GM18508 (cell line): ENCODE data around the gene PGAP3.
"Not testable (repeated sequence)": the region's sequence is repeated elsewhere in the genome, so short reads cannot be mapped to it uniquely, and the experiment has no call there.

ENCODE experiments used
- ATAC-seq: cut with Tn5 transposase; IDR thresholded peaks from one replicate; pipeline ENCODE4 v1.9.1; 2021; ENCODE audit warnings: moderate number of reproducible peaks; ENCODE audit not compliant: insufficient read depth, unreplicated experiment

Gene PGAP3

DNA sequence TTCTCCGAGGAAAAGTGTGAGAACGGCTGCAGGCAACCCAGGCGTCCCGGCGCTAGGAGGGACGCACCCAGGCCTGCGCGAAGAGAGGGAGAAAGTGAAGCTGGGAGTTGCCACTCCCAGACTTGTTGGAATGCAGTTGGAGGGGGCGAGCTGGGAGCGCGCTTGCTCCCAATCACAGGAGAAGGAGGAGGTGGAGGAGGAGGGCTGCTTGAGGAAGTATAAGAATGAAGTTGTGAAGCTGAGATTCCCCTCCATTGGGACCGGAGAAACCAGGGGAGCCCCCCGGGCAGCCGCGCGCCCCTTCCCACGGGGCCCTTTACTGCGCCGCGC lies 11.9 kb upstream of the PGAP3 start, which contains the start of gene ERBB2:
ERBB2 (plus strand) TSS at position 247 of the 330 bp plus-strand sequence. CDS start 175 bp downstream, outside the sequence.
- no peak for ATAC-seq

DNA sequence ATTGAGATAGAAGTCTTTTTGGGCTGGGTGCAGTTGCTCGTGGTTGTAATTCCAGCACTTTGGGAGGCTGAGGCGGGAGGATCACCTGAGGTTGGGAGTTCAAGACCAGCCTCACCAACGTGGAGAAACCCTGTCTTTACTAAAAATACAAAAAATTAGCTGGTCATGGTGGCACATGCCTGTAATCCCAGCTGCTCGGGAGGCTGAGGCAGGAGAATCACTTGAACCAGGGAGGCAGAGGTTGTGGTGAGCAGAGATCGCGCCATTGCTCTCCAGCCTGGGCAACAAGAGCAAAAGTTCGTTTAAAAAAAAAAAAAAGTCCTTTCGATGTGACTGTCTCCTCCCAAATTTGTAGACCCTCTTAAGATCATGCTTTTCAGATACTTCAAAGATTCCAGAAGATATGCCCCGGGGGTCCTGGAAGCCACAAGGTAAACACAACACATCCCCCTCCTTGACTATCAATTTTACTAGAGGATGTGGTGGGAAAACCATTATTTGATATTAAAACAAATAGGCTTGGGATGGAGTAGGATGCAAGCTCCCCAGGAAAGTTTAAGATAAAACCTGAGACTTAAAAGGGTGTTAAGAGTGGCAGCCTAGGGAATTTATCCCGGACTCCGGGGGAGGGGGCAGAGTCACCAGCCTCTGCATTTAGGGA lies 11.4 kb upstream of the PGAP3 start:
- ATAC-seq: not testable (repeated sequence)

DNA sequence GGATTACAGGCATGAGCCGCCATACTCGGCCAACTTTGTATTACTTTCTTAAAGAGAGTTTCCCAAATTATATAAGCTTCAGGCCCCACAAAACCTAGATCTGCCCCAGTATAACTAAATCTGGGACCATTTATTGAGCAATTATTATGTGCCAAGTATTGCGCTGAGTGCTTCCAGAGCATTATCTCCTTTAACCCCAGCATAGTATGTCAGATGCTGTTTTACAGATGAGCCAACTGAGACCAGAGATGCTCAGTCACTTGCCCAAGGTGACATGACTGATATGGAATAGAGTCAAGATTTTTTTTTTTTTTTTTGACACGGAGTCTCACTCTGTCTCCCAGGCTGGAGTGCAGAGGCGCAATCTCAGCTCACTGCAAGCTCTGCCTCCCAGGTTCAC lies 10.1 kb upstream of the PGAP3 start:
- ATAC-seq: no peak

DNA sequence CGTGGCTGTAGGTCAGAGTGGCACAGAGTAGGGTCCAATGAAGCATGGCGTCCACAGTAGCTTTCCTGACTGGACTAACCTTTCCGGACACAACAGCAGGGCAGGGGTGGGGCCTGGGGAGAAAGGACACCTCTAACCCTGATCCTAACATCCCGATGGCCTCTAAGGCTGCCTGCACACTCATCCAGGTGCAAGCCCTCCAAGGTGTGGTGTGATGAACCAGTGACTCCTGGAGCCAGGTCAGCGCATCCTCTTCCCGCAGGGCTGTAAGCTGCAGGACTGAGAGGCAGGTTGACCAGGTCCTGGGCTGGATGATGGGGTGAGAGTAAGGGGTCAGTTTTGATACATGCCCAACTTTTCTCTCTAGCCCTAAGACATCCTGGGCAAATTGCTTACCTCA lies 8.9 kb upstream of the PGAP3 start:
- ATAC-seq: no peak

DNA sequence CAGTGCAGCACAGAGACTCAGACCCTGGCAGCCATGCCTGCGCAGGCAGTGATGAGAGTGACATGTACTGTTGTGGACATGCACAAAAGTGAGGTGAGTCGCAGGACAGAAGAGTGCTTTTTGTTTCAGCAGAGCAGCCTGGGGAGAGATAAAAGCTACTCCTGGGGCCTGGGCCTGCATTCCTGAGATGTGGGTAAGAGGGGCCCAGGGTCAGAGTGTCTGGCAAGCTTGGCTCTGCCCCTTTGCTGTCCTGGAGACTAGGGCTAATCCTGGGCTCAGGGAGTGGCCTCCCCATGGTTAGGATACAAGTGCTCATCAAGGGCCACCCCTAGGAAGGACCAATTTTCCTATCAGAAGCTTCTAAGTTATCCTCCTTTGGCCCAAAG lies 7.2 kb upstream of the PGAP3 start:
- no peak for ATAC-seq

DNA sequence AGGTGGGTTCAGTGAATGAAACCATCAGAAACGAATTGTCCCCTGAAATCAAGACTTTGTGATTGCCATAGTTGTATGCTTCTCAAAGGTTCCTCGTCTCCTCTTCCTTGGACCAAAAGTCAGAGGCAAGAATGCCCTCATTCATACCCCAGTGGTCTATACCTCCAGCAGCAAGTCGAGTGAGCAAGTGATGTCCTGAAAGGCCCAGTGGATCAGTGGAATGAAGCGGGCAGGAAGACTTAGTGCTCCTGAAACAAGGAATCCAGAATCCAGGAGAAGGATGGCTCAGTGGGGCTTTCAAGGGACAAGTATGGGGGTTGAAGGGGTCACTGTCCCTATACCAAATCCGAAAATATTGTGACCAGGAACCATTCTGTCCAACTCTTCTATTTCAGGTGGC lies 6.7 kb upstream of the PGAP3 start:
- ATAC-seq: no peak

DNA sequence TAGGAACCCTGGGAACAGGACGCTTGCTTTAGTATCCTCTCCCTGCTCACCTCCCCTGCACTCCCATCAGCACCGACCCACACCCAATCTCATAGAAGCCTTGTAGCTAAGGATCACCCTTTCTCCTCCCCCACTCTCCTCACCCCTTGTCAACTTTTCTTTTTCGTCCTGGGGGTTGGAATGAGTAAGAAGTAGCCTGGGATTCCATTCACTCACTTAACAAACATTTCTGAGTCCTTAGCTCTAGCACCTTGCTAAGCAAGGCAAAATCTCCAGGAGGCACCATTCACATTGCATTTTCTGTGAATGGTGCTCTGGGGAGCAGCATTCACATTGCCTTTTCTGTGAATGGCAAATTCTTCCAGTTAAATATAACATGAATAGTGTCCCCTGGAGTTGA lies 1.1 kb upstream of the PGAP3 start:
- no peak for ATAC-seq

DNA sequence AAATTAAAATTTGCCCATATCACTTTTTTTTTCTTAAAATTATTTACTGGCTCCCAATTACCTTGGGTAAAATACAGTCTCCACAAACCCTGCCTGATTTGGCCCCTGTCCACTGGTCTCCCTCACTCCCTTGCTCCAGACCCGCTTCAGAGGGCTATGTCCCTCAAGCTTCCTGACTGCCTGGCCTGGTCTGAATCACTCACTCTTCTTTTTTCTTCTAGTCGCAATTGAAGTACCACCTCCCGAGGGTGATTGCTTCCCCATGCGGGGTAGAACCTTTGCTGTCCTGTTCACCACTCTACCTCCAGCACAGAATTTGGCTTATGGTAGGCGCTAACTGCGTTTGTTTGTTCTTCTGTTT lies 598 bp upstream of the PGAP3 start:
- no peak for ATAC-seq

DNA sequence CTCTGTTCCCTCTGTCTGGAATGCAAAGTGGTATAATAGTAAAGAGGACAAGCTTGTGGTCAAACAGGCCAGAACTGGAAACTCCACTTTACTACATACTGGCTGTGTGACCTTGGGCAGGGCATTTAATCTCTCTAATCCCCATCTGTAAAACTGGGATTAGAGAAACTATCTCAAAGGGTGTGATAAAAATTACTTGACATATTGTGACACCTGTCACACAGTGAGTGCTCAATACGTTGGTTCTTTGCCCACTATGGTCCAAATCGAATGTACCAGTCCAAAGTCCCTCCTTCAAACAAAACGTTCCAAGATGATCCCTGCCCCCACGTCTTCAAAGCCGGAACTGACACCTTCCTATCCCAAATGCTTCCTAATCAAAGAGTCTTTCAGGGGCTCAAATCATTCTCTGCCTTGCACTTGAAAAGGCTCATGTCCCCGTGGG lies 734 bp downstream of the PGAP3 start:
- no peak for ATAC-seq

DNA sequence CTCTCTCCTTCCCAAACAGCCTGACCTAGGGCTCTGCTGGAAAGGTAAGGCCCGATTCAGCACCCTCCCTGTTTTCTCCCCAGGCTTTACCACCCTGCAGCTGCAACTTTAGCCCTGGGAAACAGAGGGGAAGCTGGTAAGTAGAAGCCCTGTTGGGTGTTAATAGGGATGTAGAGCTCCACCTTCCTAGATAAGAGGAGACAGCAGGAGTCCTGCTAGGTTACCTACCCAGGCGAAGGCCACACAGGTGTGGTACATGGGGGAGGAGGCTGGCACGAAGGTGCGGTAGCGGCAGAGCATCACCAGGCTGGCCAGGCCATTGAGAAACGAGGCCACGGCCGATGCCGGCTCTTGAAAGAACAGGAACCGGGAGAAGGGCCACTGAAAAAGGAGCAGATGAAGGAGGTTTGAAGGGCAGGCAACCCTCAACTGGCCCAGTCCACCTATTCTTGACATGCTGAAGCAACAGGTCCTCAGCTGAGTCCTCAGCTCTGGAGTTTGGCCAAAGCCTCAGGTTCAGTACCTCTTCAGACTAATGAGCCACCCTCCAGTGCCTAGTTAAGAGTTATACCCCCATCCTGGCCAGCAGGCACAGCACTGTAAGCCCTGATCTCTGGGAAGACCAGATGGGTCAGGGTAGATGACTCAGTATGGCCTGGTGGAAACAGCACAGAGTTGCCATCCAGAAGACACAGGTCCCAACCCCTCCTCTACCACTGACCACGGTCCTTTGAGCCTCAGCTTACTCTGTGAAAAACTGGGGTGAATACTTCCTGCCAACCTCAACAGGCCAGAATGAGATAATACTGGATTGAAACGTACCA lies 3.3 kb downstream of the PGAP3 start:
- ATAC-seq: no peak

DNA sequence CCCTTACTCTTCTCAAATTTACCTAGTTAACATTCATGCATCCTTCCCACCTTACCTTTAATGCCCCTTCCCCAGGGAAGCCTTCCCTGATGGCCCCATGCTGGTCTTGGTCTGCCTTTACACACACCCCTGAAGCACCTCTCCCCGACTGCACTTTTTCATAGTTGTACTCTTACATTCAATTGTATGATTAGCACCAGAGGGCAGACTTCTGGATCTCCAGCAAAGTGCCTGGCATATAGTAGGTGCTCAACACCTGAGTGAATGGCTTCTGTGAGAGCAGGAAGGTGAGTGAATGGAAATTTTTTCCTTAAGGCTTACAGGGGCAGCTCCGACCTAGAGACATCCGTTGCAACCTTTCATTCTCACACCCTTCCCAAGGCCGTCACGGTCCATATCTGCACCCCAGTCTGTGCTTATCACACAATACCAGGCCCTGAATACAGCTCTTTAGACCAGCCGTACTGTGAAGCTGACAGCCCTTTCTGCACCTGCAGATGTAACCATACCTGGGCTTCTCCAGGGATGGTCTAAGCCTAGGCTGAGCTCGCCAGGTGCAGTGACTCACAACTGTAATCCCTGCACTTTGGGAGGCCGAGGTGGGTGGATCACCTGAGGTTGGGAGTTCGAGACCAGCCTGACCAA lies 4.4 kb downstream of the PGAP3 start:
- ATAC-seq: no peak

DNA sequence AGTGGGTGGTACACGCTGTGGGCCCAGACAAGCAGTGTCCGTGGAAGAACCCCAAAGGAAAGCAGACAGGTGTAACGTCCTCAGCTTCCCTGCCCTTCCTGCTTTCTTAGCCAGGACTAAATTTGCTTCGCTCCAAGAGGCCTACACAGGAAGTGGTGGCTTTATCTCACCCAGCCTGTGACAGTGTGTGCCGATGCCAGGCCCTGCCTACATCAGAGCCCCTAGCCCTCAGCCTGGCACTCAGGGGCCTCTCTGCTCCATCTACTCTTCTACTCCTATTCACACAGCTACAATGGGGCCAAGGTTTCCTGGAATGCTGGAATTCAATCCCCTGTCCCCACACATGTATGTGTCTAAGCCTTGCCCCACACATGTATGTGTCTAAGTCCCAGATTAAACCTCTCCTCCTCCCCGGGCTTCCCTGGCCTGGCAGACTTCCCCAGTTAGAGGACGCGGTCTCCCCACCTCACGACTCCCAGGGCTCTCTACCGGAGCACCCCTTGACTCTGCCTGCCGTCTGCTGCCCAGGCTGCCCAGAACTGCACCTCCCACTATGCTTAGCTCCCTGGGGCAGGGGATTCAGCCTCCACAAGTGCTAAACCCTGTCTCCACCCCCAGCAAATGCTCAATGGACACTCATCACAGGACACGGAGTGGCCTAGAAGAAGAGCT lies 8.2 kb downstream of the PGAP3 start:
- ATAC-seq: no peak

DNA sequence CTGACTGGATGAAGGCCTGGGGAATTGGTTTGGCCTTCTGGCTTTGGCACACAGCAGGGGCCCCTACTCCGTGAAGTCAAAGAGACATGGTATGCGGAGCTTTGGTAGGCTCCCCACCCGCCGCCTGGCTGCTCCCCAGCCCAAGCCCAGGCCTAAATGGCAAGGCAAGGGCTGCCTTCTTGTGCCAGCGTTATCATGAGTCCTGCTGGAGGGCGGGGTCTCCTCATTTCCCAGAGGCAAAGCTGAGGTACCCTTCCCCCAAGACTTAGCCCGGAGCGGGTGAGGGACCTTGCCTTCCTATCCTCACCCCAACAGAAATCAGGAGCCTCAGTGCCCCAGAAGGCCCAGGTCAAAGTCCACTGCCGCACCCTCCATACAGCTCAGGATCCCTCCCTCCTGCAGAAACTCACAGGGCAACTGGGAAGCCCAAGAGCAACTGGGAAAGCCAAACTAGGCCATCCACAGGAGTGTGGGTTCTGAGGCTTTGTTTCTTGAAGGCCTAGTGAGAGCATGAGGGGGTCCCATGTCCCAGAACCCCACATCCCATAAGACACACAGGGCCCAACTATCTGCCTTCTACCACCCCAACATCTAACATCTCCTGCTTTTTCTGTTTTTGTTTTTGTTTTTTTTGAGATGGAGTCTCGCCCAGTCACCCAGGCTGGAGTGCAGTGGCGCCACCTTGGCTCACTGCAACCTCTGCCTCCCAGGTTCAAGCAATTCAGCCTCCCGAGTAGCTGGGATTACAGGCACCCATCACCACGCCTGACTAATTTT lies 9.3 kb downstream of the PGAP3 start:
- ATAC-seq: no peak

DNA sequence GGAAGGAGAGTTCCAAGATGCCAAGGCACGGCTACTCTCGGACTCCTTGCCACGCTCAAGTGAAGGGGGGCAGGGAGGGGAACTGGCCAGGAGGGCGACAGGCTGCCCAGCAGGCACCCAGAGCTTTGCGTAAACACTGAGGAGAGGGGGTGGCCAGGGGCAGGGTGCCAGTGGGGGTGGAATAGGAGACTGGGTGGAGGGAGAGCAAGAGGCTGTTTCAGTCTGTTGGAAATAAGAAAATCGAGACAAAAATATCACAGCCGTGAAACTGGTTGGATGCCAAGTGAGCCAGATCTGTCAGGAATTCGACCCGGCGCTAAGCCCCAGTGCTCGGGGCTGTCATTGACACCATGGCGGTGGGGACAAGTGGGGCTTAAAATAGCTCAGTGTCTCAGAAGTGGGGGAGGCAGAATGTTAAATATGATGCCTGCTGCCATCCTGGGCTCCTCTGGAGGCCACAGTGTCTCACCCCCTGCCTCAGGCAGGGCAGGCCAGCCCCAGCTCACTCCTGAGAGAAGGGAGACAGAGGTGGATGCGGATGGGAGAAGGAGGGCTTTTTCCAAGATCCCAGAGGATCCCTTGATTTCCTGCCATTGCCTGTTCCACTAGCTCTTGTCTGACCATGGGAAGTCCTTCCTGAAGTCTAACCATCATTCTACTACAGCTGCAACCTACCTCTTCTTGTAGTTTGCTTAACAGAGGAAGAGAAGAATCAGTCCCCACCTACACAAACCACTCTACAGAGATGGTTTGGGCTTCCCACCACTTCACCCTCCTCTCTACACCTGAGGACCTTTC lies 10.1 kb downstream of the PGAP3 start:
- no peak for ATAC-seq

DNA sequence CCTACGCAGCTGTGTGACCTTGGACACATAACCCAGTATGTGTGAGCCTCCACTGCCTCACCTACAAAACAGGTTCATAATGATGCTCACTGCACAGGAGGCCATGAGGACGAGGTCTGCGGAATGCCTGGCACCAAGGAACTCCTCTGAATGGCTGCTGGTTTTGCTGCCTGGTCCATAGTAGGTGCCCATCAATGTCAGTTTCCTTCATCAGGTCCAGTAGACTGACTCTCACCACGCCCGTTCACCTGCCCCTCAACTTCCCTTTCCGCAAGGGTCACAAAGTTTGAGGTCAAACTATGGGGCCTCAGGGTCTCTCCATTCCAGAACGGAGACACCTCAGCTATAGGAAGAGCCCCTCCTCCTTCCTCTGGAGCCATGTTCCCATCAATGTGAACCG lies 10.8 kb downstream of the PGAP3 start:
- no peak for ATAC-seq

DNA sequence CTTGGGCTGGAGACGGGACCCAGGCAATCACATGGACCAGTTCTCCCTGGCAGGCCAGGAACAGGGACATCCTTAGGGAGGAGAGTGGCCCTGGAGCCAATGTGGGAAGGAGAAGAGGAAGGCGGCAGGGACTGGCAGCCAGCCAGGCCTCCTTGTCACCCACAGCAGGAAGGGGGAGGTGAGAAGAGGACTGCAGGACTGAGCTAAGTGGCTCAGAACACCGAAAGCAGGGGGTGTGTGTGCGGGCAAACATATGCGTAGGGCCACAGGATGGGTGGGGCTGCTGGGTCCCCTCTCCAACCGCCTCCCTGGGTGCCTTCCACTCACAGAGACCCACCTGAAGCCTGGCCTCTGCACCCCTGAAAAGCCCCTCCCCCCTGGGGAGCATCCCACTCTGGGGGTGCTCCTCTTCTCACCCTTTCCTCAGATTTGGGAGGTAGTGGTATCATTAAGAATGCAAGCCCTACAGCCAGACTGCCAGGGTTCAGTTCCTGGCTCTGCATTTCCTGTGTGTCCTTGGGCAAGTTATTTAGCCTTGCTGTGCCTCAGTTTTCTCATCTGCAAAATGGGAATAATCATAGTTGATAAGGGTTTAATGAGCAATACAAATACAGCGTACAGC lies 11.5 kb downstream of the PGAP3 start:
- no peak for ATAC-seq

DNA sequence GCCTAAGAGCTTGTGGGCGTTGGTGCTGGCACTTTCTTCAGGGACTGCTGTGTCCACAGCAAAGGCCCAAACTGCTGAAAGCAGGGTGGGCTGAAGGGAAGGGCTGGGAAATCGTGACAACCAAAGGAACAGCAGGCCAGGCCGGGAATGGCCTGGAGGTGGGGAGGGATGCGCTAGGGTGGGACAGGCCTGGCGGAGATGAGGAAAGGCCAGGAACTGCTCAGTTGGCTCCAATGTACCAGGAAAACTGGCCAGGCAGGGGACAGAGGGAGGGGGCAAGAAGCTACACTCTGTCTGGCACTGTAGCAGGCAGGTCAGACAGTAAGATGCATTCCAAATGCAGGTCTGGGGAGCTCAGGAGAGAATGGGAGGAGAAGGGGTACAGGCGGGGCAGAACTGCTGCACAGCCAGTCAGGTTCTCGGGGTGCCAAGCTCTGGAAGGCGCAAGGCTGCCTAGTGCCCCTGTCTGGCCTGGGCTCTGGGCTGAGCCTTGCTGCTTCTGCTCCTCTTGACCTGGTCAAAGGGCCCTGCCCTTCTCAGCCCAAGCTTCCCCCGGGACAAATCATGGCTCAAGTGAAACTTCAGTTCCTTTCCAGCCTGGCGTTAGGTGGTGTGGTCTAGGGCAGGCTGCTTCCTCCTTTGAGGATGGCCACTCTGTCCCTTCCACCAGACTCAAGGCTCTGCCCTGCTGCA lies 12.3 kb downstream of the PGAP3 start:
- no peak for ATAC-seq

DNA sequence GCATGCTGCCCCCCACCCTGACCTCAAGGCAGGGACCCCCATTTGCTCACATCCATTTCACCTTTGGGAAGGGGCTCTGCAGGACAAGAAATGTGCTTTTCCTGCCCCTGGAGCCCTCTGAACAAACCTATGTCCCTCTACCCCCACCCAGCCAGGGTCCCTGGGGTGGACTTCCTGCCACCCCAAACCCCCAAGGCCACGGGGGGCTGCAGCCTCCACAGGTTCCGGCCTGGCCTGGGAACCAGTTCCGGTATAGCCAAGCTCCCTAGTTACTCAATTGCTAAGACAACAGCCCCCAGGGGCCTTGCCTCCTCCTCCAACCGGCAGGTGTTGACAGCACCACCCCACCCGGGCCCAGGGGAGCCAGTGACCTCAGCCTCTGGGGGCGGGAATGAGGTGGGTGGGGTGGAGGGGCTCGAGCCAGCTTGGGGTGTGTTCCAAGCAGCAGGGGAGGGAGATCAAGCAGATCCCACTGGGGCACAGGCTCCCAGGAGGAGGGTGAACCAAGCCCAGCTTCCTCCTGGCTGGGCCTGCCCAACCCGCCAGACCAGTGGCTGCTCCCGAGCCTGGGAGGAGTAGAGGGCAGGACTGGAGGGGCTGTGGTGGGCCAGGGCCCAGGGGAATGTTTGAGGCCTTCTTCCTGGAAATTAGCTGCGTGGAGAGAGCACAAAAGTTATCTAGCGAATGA lies 13.0 kb downstream of the PGAP3 start:
- ATAC-seq: no peak
